ENCODE data around the gene APOO.

APOO gene

GRCh38 chrX:23907498-23908218 is at the start of gene APOO, which contains the start of gene CXorf58:
APOO (minus strand) TSS chrX:23907938; CDS start chrX:23907702, 236 bp downstream.
CXorf58 (plus strand) TSS chrX:23908006; CDS start chrX:23910303, 2,297 bp downstream.
- peak; percentile 85 for DNase-seq (ENCODE audit: low read depth)

- DNase-seq (ENCODE audit: low read depth), result no peak
Observed at GRCh38 chrX:23954396-23954795, 46.7 kb upstream of the APOO start.

GRCh38 chrX:23953908-23954269 is 46.2 kb upstream of the APOO start:
- DNase-seq (ENCODE audit: low read depth), result no peak

- peak; percentile 3 for DNase-seq (ENCODE audit: low read depth)
Observed at GRCh38 chrX:23952984-23953907, 45.5 kb upstream of the APOO start.

GRCh38 chrX:23952391-23952790 is 44.7 kb upstream of the APOO start:
- DNase-seq (ENCODE audit: low read depth), result no peak

- no peak for DNase-seq (ENCODE audit: low read depth)
Observed at GRCh38 chrX:23945206-23945605, 37.5 kb upstream of the APOO start.

GRCh38 chrX:23944234-23944633 is 36.5 kb upstream of the APOO start:
- no peak for DNase-seq (ENCODE audit: low read depth)

- no peak for DNase-seq (ENCODE audit: low read depth)
Observed at GRCh38 chrX:23939203-23939602, 31.5 kb upstream of the APOO start.

- no peak for DNase-seq (ENCODE audit: low read depth)
Observed at GRCh38 chrX:23938690-23939089, 31.0 kb upstream of the APOO start.

- DNase-seq (ENCODE audit: low read depth), result no peak
Observed at GRCh38 chrX:23937100-23937499, 29.4 kb upstream of the APOO start.

GRCh38 chrX:23936180-23936579 is 28.4 kb upstream of the APOO start:
- no peak for DNase-seq (ENCODE audit: low read depth)

- no peak for DNase-seq (ENCODE audit: low read depth)
Observed at GRCh38 chrX:23935106-23935505, 27.4 kb upstream of the APOO start.

GRCh38 chrX:23932046-23932445 is 24.3 kb upstream of the APOO start:
- no peak for DNase-seq (ENCODE audit: low read depth)

GRCh38 chrX:23930894-23931604 is 23.3 kb upstream of the APOO start:
- no peak for DNase-seq (ENCODE audit: low read depth)

- no peak for DNase-seq (ENCODE audit: low read depth)
Observed at GRCh38 chrX:23926015-23926414, 18.3 kb upstream of the APOO start.

- no peak for DNase-seq (ENCODE audit: low read depth)
Observed at GRCh38 chrX:23919706-23920320, 12.1 kb upstream of the APOO start.

- no peak for DNase-seq (ENCODE audit: low read depth)
Observed at GRCh38 chrX:23919148-23919547, 11.4 kb upstream of the APOO start.

GRCh38 chrX:23911126-23911835 is 3.5 kb upstream of the APOO start:
- DNase-seq (ENCODE audit: low read depth), result no peak

- no peak for DNase-seq (ENCODE audit: low read depth)
Observed at GRCh38 chrX:23908219-23909004, 674 bp upstream of the APOO start.

GRCh38 chrX:23907111-23907497 is 634 bp downstream of the APOO start:
- DNase-seq (ENCODE audit: low read depth), result no peak

GRCh38 chrX:23904096-23904495 is 3.6 kb downstream of the APOO start:
- DNase-seq (ENCODE audit: low read depth), result no peak

Measured in stimulated activated CD8-positive, alpha-beta memory T cell treated with anti-CD3 and anti-CD28 coated beads, Interleukin-4, amount 100 ng/mL, for 24 hours (primary cell).